ENCODE results near the gene TLK2. TPM values are rescaled to one million over a fixed set of nuclear protein-coding genes. Genes with fewer than 3 reads are reported as not detected.
"Not testable (repeated sequence)": the region's sequence is repeated elsewhere in the genome, so short reads cannot be mapped to it uniquely, and the experiment has no call there.

The TLK2 gene
- total RNA-seq, 1 experiment from 2014 or later = 42.9 TPM

DNA sequence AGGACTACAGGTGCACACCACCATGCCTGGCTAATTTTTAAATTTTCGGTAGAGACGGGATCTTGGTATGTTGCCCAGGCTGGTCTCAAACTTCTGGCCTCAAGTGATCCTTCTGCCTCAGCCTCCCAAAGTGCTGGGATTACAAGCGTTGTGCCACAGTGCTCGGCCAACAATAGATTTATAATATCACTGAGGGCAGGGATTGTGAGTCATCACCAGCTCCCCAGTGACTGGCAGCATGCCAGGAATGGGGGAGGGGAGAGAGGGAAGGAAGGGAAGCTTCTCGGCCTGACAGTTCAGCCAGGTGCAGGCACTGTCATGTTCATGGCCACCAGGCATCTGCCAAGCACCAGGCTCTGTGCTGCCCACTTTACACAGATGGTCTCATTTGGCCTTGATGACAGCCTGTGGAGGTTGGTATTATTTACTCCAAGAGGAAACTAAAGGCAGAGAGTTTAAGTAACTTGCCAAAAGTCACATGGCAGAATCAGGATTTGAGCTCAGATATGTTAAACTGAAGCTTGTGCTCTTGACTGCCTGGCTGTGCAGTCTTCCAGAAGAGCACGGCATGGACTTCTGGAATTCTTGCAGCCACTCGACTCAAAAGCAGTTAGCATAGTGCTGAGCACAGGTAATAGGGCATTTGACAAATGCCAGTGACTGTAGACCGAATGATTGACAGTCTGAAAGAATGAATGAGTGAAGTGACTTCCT lies 7.8 kb upstream of the TLK2 start:
- H3K4me1 Mint-ChIP-seq = peaks cover 19% of the 10 kb centered on the region
- H3K36me3 Mint-ChIP-seq; H3K9me3 Mint-ChIP-seq; H3K27me3 Mint-ChIP-seq (ENCODE audit: low read depth); H3K27ac Mint-ChIP-seq; ATAC-seq; POLR2A ChIA-PET; H3K4me3 Mint-ChIP-seq: not testable (repeated sequence)
- CTCF ChIA-PET = interaction anchor here (0.7 kb wide), 1 partner anchor 936 kb away, joined by 4 read pairs; no protein-coding TSS in a partner anchor
- DNase-seq (ENCODE audit: low spot score) = peak; percentile 20
- TF ChIP-seq ZNF121 (CRISPR knock-in tag; IDR thresholded peaks at IDR 0.05) (peak; percentile 65), GABPB1 (CRISPR knock-in tag; IDR thresholded peaks at IDR 0.05) (peak; percentile 17; the same call in 1 of the 2 replicates)

DNA sequence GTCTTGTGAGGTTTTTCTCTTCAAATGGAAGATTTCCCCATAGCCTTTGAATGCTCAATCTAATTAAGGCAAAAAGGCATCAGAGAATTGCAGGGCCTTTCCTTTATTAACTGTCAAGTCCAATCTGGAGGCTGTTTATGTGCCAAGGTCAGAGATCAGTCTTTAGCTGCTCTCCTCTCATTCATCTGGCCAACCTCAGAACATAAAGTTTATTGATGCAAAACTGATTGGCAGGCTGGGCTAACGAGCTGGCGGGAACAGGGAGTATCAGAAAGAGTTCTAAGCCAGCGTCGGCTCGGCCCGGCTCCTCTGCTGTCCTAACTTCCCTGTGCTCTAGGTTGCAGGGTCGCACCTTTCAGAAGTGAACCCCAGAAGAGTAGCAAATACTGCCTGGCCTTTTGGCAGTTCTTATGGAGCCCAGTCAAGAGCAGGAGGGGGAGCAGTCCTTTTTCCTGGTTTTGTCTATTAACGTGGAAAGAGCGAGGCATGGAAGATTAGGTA lies 7.2 kb upstream of the TLK2 start:
- ATAC-seq; H3K4me3 Mint-ChIP-seq; H3K36me3 Mint-ChIP-seq; CTCF ChIA-PET; H3K9me3 Mint-ChIP-seq; POLR2A ChIA-PET; H3K27me3 Mint-ChIP-seq (ENCODE audit: low read depth); DNase-seq (ENCODE audit: low spot score): not testable (repeated sequence)
- Mint-ChIP-seq H3K27ac (peak overlapping the region; percentile 74; the same call in 1 of the 2 replicates), H3K4me1 (peaks cover 19% of the 10 kb centered on the region)

DNA sequence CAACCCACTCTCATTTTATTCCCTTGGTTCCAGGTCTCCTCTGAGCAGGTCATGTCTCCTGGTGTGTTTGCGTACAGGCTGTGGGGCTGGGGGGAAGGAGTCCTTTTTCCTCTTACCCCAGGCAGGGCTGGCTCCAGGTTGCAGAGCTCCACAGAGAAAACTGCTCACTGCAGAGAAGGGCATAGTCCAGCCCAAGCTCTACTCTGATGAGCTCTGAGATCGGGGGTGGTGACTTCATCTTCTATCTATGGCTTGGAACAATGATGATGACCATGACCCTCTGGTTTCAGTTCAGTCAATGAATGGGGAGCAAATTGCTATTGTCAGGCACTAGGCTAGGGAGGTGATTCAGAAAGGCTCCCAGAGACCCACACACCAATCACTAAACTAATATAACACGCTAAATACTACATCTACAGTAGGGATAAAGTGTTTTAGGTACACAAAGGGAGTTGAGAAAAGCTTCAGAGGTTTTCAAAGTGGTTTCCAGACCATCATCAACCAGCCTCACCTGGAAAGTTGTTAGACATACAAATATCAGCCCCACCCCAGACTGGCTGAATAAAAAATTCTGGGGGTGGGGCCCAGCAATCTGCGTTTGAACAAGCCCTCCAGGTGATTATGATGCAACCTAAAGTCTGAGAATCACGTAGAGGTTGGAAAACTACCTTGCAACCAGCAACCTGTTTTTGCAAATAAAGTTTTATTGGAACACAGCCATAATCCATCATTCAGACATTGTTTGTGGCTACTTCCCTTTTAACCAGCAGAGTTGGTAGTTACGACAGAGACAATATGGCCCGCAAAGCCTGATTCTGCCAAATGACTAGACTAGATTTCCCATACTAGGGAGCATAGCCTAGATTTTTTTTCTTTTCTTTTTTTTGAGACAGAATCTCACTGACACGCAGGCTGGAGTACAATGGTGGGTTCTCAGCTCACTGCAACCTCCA lies 5.3 kb upstream of the TLK2 start:
- H3K4me1 Mint-ChIP-seq = peaks cover 24% of the 10 kb centered on the region
- peak overlapping the region; percentile 50 for H3K27ac Mint-ChIP-seq
- H3K27me3 Mint-ChIP-seq (ENCODE audit: low read depth); H3K4me3 Mint-ChIP-seq; CTCF ChIA-PET; DNase-seq (ENCODE audit: low spot score); POLR2A ChIA-PET; H3K9me3 Mint-ChIP-seq; H3K36me3 Mint-ChIP-seq: not testable (repeated sequence)
- ATAC-seq = peak; percentile 36

DNA sequence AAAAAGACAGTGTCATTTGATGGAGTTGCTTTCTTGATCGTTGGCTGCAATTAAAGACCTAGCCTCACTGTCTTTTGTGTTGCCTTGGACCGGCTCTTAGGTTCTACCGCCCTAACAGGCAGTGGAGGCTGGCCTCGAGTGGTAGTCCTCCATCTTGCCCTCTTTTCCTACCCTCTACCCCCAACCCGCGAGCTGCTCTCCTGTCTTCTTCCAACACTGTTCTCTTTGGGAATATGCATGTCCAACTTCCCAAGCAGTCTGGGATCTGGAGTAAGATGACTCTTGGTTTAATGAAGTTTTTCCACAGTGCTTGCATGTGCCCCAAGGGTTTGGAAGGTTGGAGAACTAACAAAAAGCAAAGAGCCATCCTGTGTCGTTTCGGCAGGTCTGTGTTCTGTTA lies 1.5 kb upstream of the TLK2 start:
- ATAC-seq, H3K9me3 Mint-ChIP-seq: not testable (repeated sequence)

DNA sequence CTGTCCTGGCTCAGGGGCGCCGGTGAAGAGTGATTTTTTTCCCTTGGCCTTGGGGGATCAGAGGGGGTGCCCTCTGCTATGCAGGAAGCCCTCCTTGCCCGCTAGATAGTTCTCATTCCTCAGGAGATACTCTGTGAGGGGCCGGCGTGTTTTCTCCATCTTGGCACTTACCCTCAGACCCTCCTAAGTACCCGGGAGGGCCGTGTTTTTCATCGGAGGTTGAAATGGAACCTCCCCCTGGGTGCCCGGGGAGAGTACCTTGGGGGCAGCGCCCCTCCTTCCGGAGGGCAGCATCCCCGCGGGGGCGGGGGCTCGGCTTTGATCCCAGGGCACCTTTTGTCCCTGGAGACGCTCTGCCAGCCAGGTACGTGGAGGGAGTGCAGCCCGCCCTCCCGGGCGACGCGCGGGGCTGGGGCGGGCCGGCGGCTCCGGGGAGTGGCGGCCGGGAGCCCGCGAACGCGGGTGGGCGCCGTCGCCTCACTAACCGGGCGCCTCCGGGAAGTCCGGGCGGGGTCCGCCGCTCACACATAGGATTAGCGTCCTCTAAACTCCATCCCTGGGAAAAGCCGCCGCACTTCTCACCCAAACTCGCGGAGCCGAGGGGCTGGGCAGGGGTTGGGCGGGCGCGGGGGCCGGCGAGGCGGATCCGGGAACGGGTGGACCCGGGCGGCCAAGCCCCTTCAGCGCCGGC lies 762 bp upstream of the TLK2 start:
- DNase-seq (ENCODE audit: low spot score) (peak; percentile 47), ATAC-seq (peak; percentile 6; the same call in 1 of the 2 replicates)
- Mint-ChIP-seq H3K4me3 (peak overlapping the region; percentile 75), H3K27ac (peak overlapping the region; percentile 70; the same call in 1 of the 2 replicates), H3K4me1 (peaks cover 30% of the 10 kb centered on the region), H3K36me3 (peaks cover 15% of the 10 kb centered on the region)
- POLR2A ChIA-PET; H3K27me3 Mint-ChIP-seq (ENCODE audit: low read depth); H3K9me3 Mint-ChIP-seq; CTCF ChIA-PET: not testable (repeated sequence)
- 0 out of 2 replicates have a peak, but pooled peaks have one; percentile 41 for TF ChIP-seq KAT7 (CRISPR knock-in tag; IDR thresholded peaks at IDR 0.05; ENCODE audit: borderline replicate concordance)

More for the DNA sequence above, 1.5 kb upstream of the TLK2 start:
- Mint-ChIP-seq H3K36me3 (peaks cover 10% of the 10 kb centered on the region), H3K4me1 (peaks cover 33% of the 10 kb centered on the region), H3K27ac (peak overlapping the region; percentile 70), H3K4me3 (peak overlapping the region; percentile 75)
- CTCF ChIA-PET; POLR2A ChIA-PET; H3K27me3 Mint-ChIP-seq (ENCODE audit: low read depth); DNase-seq (ENCODE audit: low spot score): not testable (repeated sequence)

DNA sequence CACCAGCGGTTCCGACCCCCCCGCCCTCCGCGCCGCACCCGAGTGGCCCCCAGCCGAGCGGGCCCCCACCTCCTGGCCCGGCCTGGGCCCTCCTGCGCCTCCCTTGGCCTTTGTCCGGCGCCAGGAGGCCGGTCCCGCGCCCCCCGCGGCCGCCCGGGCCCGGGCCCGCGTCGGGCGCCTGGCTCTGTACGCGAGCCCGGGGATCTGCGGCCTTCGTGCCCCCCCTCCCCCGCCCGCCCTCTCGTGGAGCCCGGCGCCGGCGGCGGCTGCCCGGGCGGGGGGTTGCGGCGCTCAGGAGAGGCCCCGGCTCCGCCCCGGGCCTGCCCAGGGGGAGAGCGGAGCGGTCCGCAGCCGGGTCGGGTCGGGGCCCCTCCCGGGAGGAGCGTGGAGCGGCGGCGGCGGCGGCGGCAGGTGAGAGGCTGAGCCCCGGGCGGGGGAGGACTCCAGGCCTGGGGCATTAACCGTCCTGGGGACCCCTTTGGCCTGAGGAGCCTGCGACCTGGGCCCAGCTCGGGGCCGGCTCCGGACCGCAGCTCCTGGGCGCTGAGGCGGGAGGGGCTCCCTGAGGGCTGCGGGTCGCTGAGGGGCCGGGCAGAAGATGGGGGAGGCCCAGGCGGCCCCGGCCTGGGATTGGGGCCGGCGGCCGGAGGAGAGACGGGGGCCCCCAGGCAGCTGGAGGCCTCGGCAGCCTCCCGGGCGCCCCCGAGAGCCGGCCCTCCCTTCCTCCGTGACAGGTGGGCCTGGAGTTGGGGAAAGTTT lies 434 bp downstream of the TLK2 start:
- H3K9me3 Mint-ChIP-seq; POLR2A ChIA-PET; H3K27ac Mint-ChIP-seq; H3K27me3 Mint-ChIP-seq (ENCODE audit: low read depth): not testable (repeated sequence)
- Mint-ChIP-seq H3K4me3 (peak overlapping the region; percentile 94), H3K4me1 (peaks cover 21% of the 10 kb centered on the region), H3K36me3 (peaks cover 19% of the 10 kb centered on the region)
- peak; percentile 54 for DNase-seq (ENCODE audit: low spot score)
- TF ChIP-seq, protein P1, sequence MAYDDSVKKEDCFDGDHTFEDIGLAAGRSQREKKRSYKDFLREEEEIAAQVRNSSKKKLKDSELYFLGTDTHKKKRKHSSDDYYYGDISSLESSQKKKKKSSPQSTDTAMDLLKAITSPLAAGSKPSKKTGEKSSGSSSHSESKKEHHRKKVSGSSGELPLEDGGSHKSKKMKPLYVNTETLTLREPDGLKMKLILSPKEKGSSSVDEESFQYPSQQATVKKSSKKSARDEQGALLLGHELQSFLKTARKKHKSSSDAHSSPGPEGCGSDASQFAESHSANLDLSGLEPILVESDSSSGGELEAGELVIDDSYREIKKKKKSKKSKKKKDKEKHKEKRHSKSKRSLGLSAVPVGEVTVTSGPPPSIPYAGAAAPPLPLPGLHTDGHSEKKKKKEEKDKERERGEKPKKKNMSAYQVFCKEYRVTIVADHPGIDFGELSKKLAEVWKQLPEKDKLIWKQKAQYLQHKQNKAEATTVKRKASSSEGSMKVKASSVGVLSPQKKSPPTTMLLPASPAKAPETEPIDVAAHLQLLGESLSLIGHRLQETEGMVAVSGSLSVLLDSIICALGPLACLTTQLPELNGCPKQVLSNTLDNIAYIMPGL (CRISPR knock-in tag; IDR thresholded peaks at IDR 0.05) = peak; percentile 46; the same call in 1 of the 2 replicates
- TF ChIP-seq, protein P2, sequence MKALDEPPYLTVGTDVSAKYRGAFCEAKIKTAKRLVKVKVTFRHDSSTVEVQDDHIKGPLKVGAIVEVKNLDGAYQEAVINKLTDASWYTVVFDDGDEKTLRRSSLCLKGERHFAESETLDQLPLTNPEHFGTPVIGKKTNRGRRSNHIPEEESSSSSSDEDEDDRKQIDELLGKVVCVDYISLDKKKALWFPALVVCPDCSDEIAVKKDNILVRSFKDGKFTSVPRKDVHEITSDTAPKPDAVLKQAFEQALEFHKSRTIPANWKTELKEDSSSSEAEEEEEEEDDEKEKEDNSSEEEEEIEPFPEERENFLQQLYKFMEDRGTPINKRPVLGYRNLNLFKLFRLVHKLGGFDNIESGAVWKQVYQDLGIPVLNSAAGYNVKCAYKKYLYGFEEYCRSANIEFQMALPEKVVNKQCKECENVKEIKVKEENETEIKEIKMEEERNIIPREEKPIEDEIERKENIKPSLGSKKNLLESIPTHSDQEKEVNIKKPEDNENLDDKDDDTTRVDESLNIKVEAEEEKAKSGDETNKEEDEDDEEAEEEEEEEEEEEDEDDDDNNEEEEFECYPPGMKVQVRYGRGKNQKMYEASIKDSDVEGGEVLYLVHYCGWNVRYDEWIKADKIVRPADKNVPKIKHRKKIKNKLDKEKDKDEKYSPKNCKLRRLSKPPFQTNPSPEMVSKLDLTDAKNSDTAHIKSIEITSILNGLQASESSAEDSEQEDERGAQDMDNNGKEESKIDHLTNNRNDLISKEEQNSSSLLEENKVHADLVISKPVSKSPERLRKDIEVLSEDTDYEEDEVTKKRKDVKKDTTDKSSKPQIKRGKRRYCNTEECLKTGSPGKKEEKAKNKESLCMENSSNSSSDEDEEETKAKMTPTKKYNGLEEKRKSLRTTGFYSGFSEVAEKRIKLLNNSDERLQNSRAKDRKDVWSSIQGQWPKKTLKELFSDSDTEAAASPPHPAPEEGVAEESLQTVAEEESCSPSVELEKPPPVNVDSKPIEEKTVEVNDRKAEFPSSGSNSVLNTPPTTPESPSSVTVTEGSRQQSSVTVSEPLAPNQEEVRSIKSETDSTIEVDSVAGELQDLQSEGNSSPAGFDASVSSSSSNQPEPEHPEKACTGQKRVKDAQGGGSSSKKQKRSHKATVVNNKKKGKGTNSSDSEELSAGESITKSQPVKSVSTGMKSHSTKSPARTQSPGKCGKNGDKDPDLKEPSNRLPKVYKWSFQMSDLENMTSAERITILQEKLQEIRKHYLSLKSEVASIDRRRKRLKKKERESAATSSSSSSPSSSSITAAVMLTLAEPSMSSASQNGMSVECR (CRISPR knock-in tag; IDR thresholded peaks at IDR 0.05; ENCODE audit: borderline replicate concordance) = 0 out of 2 replicates have a peak, but pooled peaks have one; percentile 42
- CTCF ChIA-PET = interaction anchor here (0.6 kb wide), 1 partner anchor 245 kb away, joined by 3 read pairs; no protein-coding TSS in a partner anchor
- peak; percentile 33 for ATAC-seq

DNA sequence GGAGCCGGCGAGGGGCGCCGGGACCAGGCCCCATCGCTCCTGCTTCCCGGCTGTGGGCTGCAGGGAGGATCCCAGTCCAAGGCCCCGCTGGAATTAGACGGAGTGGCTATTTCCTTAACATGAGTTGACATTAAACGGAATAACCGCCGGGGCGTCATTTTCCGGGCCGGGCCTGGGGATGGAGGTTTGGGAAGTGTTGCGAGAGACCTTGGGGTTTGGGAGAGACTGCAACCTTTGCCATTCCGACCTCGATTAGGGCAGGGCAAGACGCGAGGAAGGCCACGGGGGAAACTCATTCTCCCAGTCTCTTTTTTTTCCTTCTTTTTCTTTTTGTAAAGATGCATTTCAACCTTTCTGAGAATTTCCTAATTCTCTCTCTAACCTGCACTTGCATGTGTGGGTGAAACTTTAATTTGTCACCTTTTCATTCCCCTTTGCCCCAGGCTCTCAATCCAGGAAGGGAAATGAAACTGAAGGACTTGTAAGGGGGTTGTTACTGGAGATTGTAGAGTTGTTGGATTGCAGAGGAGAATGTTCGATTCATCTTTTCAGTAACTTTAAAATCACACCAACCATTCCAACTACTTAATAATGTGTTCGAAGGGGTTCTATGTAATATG lies 1.1 kb downstream of the TLK2 start:
- H3K27me3 Mint-ChIP-seq (ENCODE audit: low read depth); H3K9me3 Mint-ChIP-seq; POLR2A ChIA-PET: not testable (repeated sequence)
- Mint-ChIP-seq H3K36me3 (peaks cover 19% of the 10 kb centered on the region), H3K27ac (peak overlapping the region; percentile 96), H3K4me3 (peak overlapping the region; percentile 94), H3K4me1 (peaks cover 21% of the 10 kb centered on the region)
- peak; percentile 6 for ATAC-seq
- DNase-seq (ENCODE audit: low spot score) = peak; percentile 38
- CTCF ChIA-PET = interaction anchor here (0.6 kb wide), 1 partner anchor 245 kb away, joined by 3 read pairs; no protein-coding TSS in a partner anchor
